ENCODE results near the gene WDR37.

Gene WDR37

GRCh38 chr10:1043532-1043995 is 12.6 kb upstream of the WDR37 start:
- Histone ChIP-seq H3K4me3 (ENCODE audit: low read depth in 1 of 2, low read length in 2 of 2) (no peak overlapping the region), H3K4me1 (ENCODE audit: insufficient read depth, low read length) (peaks cover 8% of the 10 kb centered on the region), H3K9me3 (ENCODE audit: low read length) (no peaks in the 10 kb centered on the region), H3K27ac (ENCODE audit: low read depth, low read length) (no peak overlapping the region), H3K9ac (ENCODE audit: low read length) (no peak overlapping the region), H3K27me3 (ENCODE audit: control insufficient read depth in 1 of 2, insufficient read depth in 2 of 2, low read length in 2 of 2) (no peaks in the 10 kb centered on the region), H3K36me3 (ENCODE audit: insufficient read depth, low read length) (peaks cover 27% of the 10 kb centered on the region)

GRCh38 chr10:1044146-1044545 is 12.0 kb upstream of the WDR37 start:
- peaks cover 8% of the 10 kb centered on the region for H3K4me1 ChIP-seq (ENCODE audit: insufficient read depth, low read length)
- H3K9ac ChIP-seq (ENCODE audit: low read length): no peak overlapping the region
- peaks cover 27% of the 10 kb centered on the region for H3K36me3 ChIP-seq (ENCODE audit: insufficient read depth, low read length)
- H3K4me3 ChIP-seq (ENCODE audit: low read depth in 1 of 2, low read length in 2 of 2): no peak overlapping the region
- no peak overlapping the region for H3K27ac ChIP-seq (ENCODE audit: low read depth, low read length)
- H3K9me3 ChIP-seq (ENCODE audit: low read length): no peaks in the 10 kb centered on the region
- H3K27me3 ChIP-seq (ENCODE audit: control insufficient read depth in 1 of 2, insufficient read depth in 2 of 2, low read length in 2 of 2): no peaks in the 10 kb centered on the region

- H3K4me1 ChIP-seq (ENCODE audit: insufficient read depth, low read length): peaks cover 11% of the 10 kb centered on the region
- no peak overlapping the region for H3K4me3 ChIP-seq (ENCODE audit: low read depth in 1 of 2, low read length in 2 of 2)
- H3K36me3 ChIP-seq (ENCODE audit: insufficient read depth, low read length): peaks cover 27% of the 10 kb centered on the region
- H3K9me3 ChIP-seq (ENCODE audit: low read length): no peaks in the 10 kb centered on the region
- no peak overlapping the region for H3K27ac ChIP-seq (ENCODE audit: low read depth, low read length)
- no peaks in the 10 kb centered on the region for H3K27me3 ChIP-seq (ENCODE audit: control insufficient read depth in 1 of 2, insufficient read depth in 2 of 2, low read length in 2 of 2)
- H3K9ac ChIP-seq (ENCODE audit: low read length): no peak overlapping the region
These were observed 11.2 kb upstream of the WDR37 start for GRCh38 chr10:1044964-1045363.

- Histone ChIP-seq H3K27ac (ENCODE audit: low read depth, low read length) (no peak overlapping the region), H3K4me3 (ENCODE audit: low read depth in 1 of 2, low read length in 2 of 2) (no peak overlapping the region), H3K36me3 (ENCODE audit: insufficient read depth, low read length) (peaks cover 22% of the 10 kb centered on the region), H3K4me1 (ENCODE audit: insufficient read depth, low read length) (peaks cover 14% of the 10 kb centered on the region), H3K9ac (ENCODE audit: low read length) (no peak overlapping the region), H3K9me3 (ENCODE audit: low read length) (no peaks in the 10 kb centered on the region), H3K27me3 (ENCODE audit: control insufficient read depth in 1 of 2, insufficient read depth in 2 of 2, low read length in 2 of 2) (no peaks in the 10 kb centered on the region)
These were observed 10.8 kb upstream of the WDR37 start for GRCh38 chr10:1045415-1045814.

- Histone ChIP-seq H3K4me3 (ENCODE audit: low read depth in 1 of 2, low read length in 2 of 2) (peak overlapping the region; percentile 54 to 88), H3K9ac (ENCODE audit: low read length) (peak overlapping the region; percentile 5), H3K27ac (ENCODE audit: low read depth, low read length) (peak overlapping the region; percentile 92), H3K4me1 (ENCODE audit: insufficient read depth, low read length) (peaks cover 19% of the 10 kb centered on the region), H3K36me3 (ENCODE audit: insufficient read depth, low read length) (peaks cover 7% of the 10 kb centered on the region), H3K27me3 (ENCODE audit: control insufficient read depth in 1 of 2, insufficient read depth in 2 of 2, low read length in 2 of 2) (no peaks in the 10 kb centered on the region), H3K9me3 (ENCODE audit: low read length) (no peaks in the 10 kb centered on the region)
These were observed 8.2 kb upstream of the WDR37 start for GRCh38 chr10:1047937-1048336.

GRCh38 chr10:1048349-1048731 is 7.8 kb upstream of the WDR37 start:
- peak overlapping the region; percentile 54 to 88 for H3K4me3 ChIP-seq (ENCODE audit: low read depth in 1 of 2, low read length in 2 of 2)
- H3K9ac ChIP-seq (ENCODE audit: low read length): peak overlapping the region; percentile 5
- peak overlapping the region; percentile 92 for H3K27ac ChIP-seq (ENCODE audit: low read depth, low read length)
- H3K36me3 ChIP-seq (ENCODE audit: insufficient read depth, low read length): peaks cover 6% of the 10 kb centered on the region
- no peaks in the 10 kb centered on the region for H3K9me3 ChIP-seq (ENCODE audit: low read length)
- no peaks in the 10 kb centered on the region for H3K27me3 ChIP-seq (ENCODE audit: control insufficient read depth in 1 of 2, insufficient read depth in 2 of 2, low read length in 2 of 2)
- peaks cover 19% of the 10 kb centered on the region for H3K4me1 ChIP-seq (ENCODE audit: insufficient read depth, low read length)

GRCh38 chr10:1048732-1049424 is 7.3 kb upstream of the WDR37 start, which contains the start of gene IDI1:
Gene IDI1, minus strand, starts transcription at chr10:1049119. Its CDS starts 116 bp downstream, at chr10:1049003.
- Histone ChIP-seq H3K4me1 (ENCODE audit: insufficient read depth, low read length) (peaks cover 19% of the 10 kb centered on the region), H3K36me3 (ENCODE audit: insufficient read depth, low read length) (peaks cover 9% of the 10 kb centered on the region), H3K9ac (ENCODE audit: low read length) (peak within 1 kb of the TSS; percentile 71), H3K27ac (ENCODE audit: low read depth, low read length) (peak within 1 kb of the TSS; percentile 92), H3K4me3 (ENCODE audit: low read depth in 1 of 2, low read length in 2 of 2) (peak within 1 kb of the TSS; percentile 55 to 88), H3K9me3 (ENCODE audit: low read length) (no peaks in the 10 kb centered on the region), H3K27me3 (ENCODE audit: control insufficient read depth in 1 of 2, insufficient read depth in 2 of 2, low read length in 2 of 2) (no peaks in the 10 kb centered on the region)

GRCh38 chr10:1049425-1049958 is 6.7 kb upstream of the WDR37 start:
- peak overlapping the region; percentile 55 to 88 for H3K4me3 ChIP-seq (ENCODE audit: low read depth in 1 of 2, low read length in 2 of 2)
- H3K4me1 ChIP-seq (ENCODE audit: insufficient read depth, low read length): peaks cover 25% of the 10 kb centered on the region
- peaks cover 16% of the 10 kb centered on the region for H3K36me3 ChIP-seq (ENCODE audit: insufficient read depth, low read length)
- no peaks in the 10 kb centered on the region for H3K9me3 ChIP-seq (ENCODE audit: low read length)
- H3K27ac ChIP-seq (ENCODE audit: low read depth, low read length): peak overlapping the region; percentile 92
- no peaks in the 10 kb centered on the region for H3K27me3 ChIP-seq (ENCODE audit: control insufficient read depth in 1 of 2, insufficient read depth in 2 of 2, low read length in 2 of 2)
- peak overlapping the region; percentile 71 for H3K9ac ChIP-seq (ENCODE audit: low read length)

GRCh38 chr10:1050145-1050544 is 6.0 kb upstream of the WDR37 start:
- Histone ChIP-seq H3K4me3 (ENCODE audit: low read depth in 1 of 2, low read length in 2 of 2) (peak overlapping the region in 1 of 2 donors; percentile 88), H3K9ac (ENCODE audit: low read length) (peak overlapping the region; percentile 71), H3K9me3 (ENCODE audit: low read length) (no peaks in the 10 kb centered on the region), H3K36me3 (ENCODE audit: insufficient read depth, low read length) (peaks cover 19% of the 10 kb centered on the region), H3K27me3 (ENCODE audit: control insufficient read depth in 1 of 2, insufficient read depth in 2 of 2, low read length in 2 of 2) (no peaks in the 10 kb centered on the region), H3K4me1 (ENCODE audit: insufficient read depth, low read length) (peaks cover 31% of the 10 kb centered on the region), H3K27ac (ENCODE audit: low read depth, low read length) (peak overlapping the region; percentile 92)

- H3K4me1 ChIP-seq (ENCODE audit: insufficient read depth, low read length): peaks cover 35% of the 10 kb centered on the region
- H3K9me3 ChIP-seq (ENCODE audit: low read length): no peaks in the 10 kb centered on the region
- H3K9ac ChIP-seq (ENCODE audit: low read length): no peak overlapping the region
- H3K27me3 ChIP-seq (ENCODE audit: control insufficient read depth in 1 of 2, insufficient read depth in 2 of 2, low read length in 2 of 2): no peaks in the 10 kb centered on the region
- H3K36me3 ChIP-seq (ENCODE audit: insufficient read depth, low read length): peaks cover 19% of the 10 kb centered on the region
- H3K27ac ChIP-seq (ENCODE audit: low read depth, low read length): no peak overlapping the region
- H3K4me3 ChIP-seq (ENCODE audit: low read depth in 1 of 2, low read length in 2 of 2): no peak overlapping the region
These were observed 5.6 kb upstream of the WDR37 start for GRCh38 chr10:1050554-1050953.

- peak overlapping the region in 1 of 2 donors; percentile 76 for H3K4me3 ChIP-seq (ENCODE audit: low read depth in 1 of 2, low read length in 2 of 2)
- H3K27ac ChIP-seq (ENCODE audit: low read depth, low read length): peak overlapping the region; percentile 93
- H3K27me3 ChIP-seq (ENCODE audit: control insufficient read depth in 1 of 2, insufficient read depth in 2 of 2, low read length in 2 of 2): no peaks in the 10 kb centered on the region
- no peak overlapping the region for H3K9ac ChIP-seq (ENCODE audit: low read length)
- peaks cover 39% of the 10 kb centered on the region for H3K4me1 ChIP-seq (ENCODE audit: insufficient read depth, low read length)
- no peaks in the 10 kb centered on the region for H3K9me3 ChIP-seq (ENCODE audit: low read length)
- H3K36me3 ChIP-seq (ENCODE audit: insufficient read depth, low read length): peaks cover 19% of the 10 kb centered on the region
These were observed 1.5 kb upstream of the WDR37 start for GRCh38 chr10:1054684-1055083.

Data from muscle layer of colon (tissue), 2 donors.